ENCODE results near the gene CRADD.

DNA sequence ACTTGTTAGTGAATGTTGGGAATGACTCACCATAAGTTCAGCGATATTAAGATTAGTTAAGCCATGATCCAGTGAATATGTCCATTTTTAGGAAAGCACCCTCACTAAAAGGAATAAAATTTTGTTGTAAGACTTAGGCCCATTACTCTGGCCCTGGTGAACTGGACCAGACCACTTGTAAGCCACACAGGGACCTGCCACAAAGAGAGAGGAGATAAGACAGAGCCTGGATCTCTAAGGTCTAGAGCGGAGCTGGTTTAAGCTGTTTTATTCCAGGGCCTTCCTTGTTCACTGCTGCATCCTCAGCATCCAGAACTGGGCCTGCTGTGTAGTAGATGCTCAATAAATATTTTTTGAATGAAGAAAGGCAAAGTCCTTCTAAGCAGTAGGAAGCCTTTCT lies 79.1 kb downstream of the CRADD start:
- TF ChIP-seq POLR2AphosphoS5 (IDR thresholded peaks at IDR 0.05; ENCODE audit: low read depth, low read length) (no peak), POLR2A (IDR thresholded peaks at IDR 0.05; ENCODE audit: low read depth, low read length) (no peak)

Measured in GM12892 (cell line).